HUDEP-2 (cell line): ENCODE measurements around the gene STIM2.
A peak's percentile ranks its signal among the peaks of the same experiment; 100 is the strongest.
"Not testable (repeated sequence)": the region's sequence is repeated elsewhere in the genome, so short reads cannot be mapped to it uniquely, and the experiment has no call there.

Experiments
- DNase-seq, 76 experiments: peaks; one replicate each; lab custom pipeline; 2025; ENCODE audit not compliant: unreplicated experiment in 76 of 76; lab: John Stamatoyannopoulos, UW

STIM2 gene

DNA sequence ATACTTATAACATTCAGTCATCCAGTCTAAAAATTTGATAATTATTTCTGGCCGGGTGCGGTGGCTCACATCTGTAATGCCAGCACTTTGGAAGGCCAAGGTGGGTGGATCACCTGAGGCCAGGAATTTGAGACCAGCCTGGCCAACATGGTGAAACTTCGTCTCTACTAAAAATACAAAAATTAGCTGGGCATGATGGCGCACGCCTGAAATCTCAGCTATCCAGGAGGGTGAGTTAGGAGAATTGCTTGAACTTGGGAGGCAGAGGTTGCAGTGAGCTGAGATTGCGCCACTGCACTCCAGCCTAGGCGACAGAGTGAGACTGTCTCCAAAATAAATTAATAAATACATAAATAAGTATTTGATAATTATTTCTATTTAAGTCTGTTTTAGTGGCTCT lies 34.2 kb downstream of the STIM2 start:
- DNase-seq, result not testable (repeated sequence)

DNA sequence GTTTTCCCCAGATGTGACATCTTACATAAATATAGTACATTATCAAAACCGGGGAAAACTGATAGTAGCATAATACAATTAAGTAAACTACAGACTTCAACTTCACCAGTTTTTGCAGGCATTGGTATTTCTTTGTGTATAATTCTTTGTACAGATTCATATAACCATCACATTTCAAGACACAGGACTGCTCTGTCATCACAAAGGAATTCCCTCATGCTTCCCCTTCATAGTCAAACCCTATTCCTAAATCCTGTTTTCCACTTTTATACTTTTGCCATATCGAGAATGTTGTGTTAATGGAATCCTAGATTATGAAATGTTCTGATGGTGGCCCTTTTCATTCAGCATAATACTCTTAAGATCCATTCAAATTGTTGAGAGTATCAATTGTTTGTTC lies 36.0 kb downstream of the STIM2 start:
- DNase-seq, result no peak

DNA sequence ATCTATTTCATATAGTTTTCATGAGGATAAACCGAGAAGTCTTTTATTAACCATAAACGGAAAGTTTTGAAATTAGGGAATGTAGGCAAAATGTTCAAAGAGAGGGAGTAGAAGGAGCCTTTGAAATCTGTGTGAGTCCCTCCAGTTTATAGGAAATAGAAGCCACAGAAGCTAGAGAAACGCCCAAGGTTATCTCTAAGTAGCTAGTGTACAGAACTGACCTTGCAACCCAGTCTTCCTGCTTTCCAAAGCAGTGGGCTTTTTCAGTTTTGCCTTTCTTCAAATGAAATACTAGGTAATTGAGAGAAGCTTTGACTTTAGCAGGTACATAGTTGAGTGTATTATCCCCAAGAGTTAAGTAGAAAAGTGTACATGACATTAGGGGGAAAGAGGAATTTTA lies 39.4 kb downstream of the STIM2 start:
- peak in 6 of 76 experiments; percentile 3 to 23 (median 10) for DNase-seq

DNA sequence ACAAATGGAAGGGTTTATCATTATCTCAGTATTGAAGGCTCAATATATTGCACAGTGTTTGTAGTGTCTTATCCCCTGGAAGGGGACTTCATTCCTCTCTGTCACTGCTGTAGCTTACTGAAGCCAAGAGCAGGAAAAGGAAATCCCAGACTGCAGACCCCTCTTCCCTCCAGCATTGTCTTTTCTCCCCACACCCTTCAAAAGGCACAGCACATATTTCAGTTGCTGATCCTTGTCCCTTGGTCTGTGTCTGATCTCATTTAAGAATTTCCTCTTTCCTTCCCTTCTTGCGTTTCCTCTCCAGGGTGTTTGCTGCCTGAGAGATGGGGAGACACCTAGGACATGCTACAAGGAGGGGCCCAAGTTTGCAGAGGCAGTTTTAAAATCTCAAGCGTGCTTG lies 40.1 kb downstream of the STIM2 start:
- no peak for DNase-seq

DNA sequence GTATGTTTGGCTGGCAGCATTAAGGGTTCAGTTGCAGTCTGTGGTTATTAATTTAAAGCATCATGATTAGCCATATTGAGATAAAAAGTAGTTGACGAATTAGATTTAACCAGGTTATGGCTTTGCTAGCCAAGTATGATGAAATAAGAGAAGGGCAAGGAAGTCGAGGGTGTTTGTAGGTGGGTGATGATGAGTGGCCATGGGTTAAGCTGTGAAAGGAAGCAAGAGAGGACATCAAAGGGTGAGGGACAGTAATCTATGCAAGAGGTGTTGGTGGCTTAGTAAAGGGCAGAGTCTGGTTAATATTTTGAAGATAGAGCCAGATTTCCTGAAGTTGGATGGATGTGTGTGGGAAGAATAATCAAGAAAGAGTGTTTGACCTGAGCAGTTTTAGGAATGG lies 44.5 kb downstream of the STIM2 start:
- no peak for DNase-seq

DNA sequence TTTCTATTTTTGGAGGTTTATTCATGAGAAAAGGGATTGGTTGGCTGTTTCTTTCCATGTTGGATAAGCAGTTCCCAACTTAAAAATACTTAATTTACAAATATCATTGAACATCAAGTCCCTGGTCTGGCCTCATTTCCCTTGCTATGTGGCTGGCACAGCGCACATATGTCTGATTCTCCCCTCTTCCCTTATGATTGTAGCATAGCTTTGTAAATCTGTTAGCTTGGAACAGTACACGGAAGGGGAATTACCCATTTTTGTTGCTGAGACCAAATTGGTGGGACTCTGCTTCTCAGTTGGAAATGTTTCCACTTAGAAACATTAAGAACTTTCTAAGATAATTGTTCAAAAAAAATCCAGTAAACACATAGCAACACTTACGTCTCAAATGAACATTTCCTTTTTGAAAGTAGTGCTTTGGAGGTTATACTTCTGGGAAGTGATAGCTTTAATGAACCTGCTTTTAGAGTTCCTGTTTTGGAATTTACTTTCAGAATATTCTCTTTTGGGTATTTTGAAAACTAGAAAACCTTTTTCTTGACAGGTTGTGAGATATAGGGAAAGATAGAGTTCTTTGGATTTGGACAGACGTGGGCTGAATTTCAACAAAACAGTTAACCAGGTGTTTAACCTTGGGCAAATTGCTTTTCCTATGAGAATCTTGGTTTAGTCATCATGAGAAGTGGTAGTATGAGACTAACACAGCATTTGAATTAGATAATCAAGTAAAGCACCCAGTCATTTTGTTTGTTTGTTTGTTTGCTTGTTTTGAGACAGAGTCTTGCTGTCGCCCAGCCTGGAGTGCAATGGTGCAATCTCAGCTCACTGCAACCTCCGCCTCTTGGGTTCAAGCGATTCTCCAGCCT lies 47.3 kb downstream of the STIM2 start:
- no peak for DNase-seq

DNA sequence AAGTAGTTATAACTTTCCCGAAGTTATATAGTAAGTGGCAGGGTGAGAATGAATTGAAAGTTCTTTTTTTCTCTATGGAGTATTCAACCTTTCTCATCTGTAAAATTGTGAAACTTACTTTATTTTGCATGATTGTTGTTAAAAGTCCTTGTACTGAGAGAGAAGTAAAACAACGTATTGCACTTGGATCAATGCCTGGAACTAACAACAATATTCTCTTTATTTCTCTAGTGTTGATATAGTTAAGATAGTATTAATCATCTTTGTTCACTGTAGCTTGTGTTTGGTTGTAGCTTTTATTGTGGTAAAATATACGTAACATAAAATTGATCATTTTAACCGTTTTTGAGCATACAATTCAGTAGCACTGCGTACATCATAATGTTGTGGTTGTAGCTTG lies 48.7 kb downstream of the STIM2 start:
- no peak for DNase-seq

DNA sequence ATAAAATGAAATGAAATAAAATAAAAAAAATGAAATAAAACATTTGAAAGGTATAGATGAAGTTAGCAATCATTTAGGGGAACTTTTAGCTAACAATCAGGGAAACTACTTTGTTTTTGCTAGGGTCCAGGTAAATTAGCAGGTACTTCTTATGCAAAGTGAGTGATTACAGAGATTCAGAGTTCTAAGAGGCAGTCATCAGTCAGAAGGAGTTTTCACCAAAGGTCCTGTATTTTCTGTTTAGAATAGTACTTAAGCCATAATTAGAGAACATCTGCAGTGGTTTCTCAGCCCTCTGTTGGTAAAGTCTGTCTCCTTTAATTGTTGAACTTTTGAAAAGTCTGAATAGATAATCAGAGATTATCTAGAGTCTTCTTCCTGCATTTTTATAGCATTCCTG lies 50.6 kb downstream of the STIM2 start:
- DNase-seq, result no peak

DNA sequence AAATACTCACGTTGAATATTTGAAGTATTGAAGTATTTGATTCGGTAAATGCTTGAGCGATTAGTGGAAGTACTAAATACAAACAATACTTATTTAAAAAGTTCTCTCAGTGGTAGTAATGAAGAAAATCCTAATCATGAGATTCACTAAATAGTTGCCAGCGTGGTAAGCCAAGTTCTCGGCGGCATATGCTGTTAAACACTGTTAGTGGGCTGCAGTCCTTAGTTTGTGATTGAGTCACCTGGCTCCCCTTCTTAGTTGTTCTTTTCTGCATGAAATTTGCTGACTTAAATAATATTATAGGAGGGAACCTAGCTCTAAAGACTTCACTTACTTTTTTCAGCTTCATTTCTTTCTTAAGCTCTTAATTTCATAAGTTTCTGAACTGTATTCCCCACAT lies 51.4 kb downstream of the STIM2 start:
- DNase-seq, result no peak

DNA sequence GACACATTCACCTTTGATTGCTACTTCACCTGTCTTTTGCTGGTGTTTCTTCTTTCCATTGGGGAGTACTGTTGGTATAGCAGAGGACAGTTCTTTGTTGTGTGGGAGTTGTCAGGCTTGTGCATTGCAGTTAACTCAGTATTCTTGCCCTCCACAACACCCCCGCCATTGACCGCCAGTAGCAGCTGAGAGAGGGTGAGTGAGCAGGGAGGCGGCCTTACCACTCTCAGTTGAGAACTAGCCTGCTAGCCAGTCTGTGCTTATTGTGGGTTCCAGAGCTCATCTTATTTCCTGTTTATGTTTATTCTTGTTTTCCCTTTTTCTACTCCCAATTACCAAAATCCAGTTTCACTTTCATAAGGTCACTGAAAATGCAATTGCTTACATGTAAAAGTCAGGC lies 52.2 kb downstream of the STIM2 start:
- peak in 2 of 76 experiments; percentile 6 to 40 for DNase-seq

DNA sequence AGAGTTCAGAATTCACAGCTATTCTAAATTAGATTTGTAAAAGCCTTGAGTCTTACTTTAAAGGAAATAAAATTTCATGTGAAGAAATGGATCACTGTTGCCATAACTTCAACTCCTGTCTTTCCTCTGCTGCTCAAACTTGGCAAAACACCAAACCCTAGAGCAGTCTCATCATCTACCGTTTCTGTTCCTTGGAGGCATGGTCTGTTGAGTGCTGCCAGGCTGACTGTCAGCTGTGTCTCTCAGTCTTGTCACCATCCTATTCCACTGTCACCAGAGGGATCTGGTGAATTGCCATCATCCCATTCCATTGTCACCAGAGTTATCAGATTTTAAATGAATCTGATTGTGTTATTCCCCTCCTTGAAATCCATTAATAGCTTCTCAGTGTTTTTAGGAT lies 55.6 kb downstream of the STIM2 start:
- peak in 4 of 76 experiments; percentile 0 to 18 (median 11) for DNase-seq

DNA sequence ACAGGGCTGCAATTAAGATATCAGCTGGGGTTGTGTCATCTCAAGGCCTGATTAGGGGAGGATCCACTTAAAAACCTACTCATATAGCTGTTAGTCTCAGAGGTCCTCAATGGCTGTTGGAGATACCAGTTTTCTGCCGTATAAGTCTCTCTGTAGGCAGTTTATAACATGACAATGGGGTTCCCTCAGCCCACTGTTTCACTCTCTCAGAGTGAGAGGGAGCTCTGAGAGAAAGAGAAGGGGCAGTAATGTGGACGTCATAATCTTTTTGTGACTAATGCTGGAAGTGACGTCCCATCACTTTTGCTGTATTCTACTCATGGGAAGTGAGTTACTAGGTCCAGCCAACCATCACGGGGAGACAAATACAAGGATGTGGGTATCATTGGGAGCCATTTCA lies 70.3 kb downstream of the STIM2 start:
- no peak for DNase-seq

DNA sequence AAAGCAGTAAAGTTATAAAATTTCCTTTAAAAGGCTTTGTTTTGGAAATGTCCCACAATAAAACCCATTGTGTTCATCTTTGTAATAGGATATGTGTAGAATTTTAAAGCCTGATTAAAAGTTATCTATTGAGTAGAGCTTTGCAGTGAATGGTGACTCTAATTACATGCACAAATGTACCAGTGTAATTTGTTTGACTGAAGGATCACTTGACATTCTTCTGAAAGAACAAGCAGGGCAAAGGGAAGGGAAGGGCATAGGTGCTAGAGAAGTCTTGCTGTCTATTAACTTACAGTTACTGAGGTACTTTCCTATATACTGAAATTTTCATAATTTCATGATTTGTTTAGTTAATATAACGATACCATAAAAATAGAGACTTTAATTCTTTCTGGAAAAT lies 70.8 kb downstream of the STIM2 start:
- no peak for DNase-seq

DNA sequence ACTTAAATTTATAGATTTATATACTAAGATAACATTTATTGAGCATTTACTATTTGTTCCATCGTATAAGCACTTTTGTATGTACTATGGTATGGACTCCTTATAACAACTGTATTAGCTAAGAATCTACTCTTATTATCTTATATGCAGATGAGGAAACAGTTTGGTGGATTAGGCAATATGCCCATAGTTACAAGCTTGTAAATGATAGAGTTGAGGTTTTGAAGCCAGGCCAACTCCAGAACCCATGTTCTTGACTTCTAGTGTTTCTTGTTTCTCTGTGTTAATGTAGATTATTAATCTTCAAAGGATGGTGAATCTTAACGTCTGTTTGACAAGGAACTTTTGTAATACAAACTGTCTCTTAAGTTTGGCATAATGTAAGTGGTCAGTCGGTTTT lies 71.3 kb downstream of the STIM2 start:
- peak in 5 of 76 experiments; percentile 6 to 41 (median 35) for DNase-seq

DNA sequence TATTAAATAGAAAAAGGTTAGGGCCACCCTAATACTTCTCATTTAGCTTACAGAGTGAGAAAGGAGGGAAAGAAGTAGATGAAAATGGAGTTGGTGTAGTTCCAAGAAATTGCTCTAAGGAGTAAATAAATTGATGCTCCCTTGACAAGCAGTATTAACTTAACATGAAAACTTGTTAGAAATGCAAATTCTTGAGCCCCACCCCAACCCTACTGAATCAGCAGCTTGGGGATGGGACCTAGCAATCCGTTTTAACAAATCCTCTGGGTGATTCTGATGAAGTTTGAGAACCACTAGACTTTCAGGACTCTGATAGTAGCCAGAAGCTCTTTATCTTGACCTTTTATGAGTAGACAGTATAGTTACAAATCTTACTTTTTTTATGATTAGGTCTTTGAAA lies 74.8 kb downstream of the STIM2 start:
- no peak for DNase-seq

DNA sequence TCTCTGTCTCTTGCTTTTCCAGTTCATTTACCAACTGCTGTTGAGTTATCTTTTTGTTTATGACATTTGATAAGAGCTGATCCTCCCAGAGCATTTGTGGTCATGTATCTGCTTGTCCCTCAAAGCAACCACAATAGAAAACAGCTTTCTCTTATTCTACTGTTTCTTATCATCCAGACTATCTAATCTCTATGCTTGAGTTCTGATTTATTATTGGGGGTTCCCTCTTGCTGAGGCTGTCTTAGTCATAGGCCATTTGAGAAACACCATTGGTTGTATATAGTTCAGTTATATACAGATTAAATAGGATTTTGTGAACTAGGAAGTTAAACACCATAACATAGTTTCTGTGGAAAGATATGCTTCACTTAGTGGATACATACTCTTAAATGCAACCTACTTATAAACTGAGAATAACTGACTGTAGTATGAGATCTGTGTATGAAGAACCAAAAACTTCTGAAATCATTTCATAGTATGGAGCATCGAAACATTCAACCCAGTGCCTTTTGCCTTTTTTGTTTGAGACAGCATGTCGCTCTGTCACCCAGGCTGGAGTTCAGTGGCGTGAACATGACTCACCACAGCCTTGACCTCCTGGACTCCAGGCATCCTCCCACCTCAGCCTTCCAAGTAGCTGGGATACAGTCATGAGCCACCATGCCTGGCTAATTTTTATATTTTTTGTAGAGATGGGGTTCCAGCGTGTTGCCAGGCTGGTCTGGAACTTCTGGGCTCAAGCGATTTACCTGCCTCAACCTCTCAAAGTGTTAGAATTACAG lies 75.8 kb downstream of the STIM2 start:
- peak in 3 of 76 experiments; percentile 4 to 6 (median 5) for DNase-seq

DNA sequence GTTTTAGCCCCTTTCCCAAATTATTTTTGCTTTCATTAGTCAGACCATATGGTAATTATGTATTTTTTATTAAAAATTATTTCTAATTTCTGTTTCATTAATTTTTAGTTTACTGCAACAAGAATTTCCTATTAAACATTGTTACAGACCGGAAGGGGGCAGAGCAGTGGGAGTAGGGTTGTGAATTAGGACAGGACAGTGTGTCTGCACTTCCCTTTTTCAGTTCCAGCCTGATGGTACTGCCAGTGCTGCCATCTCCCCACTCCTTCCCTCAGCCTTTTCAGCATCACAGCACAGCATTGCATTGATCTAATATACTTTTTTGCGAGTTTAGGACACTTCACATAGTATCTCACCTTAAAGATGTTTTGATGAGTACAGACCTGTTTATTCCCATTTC lies 76.5 kb downstream of the STIM2 start:
- peak in 21 of 76 experiments; percentile 1 to 58 (median 14) for DNase-seq

DNA sequence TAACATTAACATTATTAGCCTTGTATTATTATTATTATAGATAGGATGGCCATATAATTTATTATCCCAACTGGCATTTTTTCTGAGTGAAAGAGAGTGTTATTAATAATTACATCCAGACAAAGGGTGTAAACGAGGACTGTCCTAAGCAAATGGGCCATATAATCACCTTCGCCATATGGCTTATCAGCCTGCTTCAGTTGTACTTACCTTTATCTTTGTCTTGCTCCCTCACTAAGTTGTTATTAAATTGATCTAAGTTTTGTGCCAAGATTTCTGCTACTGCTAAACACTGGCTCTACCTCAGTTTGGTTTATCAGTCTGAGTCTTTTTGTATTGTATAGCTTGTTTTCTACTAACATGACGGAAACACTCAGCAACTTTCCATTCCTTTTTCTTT lies 76.9 kb downstream of the STIM2 start:
- DNase-seq, result peak in 40 of 76 experiments; percentile 1 to 83 (median 50)

DNA sequence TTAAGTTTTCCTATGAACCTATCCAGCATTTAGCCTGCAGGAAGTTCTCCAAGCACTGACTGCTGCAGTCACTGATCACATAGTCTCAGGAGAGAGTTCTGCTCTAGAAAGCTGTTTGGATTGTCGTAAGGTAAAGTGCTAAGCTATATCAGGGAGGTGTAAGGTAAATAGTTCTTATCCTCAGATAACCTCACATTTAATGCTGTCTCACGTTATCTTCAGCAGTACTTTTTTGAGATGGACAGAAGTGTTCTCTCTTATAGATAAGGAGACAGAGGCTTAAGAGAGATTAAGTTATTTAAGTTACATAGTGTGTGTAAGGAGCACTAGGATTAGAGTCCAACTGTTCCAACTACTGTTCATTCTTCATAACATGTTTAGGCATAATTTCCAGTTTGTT lies 77.9 kb downstream of the STIM2 start:
- DNase-seq, result peak in 12 of 76 experiments; percentile 3 to 56 (median 22)

DNA sequence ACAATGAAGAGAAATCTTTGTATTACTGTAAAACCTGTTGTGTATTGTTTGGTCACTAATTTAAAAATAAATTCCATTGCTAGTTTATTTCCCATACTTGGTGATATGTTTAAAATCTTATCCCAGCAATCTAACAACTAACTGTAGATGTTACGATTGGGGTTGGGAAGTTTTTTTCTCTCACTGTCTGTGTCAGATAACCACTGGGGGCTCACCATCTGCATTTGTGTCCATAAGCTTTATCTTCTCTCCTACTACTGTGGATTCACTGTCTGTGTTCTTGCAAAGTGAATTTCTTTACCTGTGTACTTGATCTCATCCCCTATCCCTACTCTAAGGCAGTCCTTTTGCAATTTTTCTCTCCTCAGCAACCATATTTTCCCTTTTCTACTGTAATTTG lies 81.3 kb downstream of the STIM2 start:
- no peak for DNase-seq

DNA sequence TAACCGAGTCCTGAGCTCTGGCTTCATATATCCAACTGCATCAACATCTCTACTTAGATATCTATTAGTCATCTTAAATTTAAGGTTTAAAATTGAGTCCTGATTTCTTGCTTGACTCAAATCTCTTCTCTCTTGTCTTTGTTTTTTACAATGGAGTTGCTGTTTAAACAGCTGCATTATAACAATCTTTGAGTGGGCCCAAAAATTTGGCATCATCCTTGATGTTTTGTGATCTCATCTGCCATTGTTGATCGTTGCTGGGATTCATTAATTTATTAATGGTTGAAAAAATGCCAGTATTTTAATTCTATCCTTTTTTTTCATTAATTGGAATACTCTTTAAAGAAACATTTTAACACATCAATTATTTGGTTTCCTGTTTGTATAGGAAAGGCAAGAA lies 82.2 kb downstream of the STIM2 start:
- no peak for DNase-seq

DNA sequence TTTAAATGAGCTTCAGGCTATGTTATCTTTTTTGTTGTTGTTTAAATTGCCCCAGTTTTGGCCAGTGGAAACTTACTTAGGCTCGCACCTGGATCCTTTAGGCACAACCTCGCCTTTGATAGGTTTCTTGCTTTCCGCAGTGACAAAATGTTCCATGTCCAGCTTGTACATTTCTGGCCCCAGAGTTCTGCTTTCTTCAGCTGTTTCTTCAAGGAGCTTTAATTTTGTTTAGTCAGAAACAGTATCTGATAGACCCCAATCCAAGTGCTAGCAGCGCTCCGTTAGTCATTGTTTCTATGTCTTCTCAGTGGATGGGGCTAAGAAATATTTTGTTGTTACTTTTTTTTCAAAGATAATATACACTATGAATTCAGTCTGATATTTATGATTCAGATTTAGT lies 82.8 kb downstream of the STIM2 start:
- no peak for DNase-seq
